SK-N-SH treated with all-trans-retinoic acid at 6 μM for 48 hours (cell line): Measurements from ENCODE around the gene TSHZ2.

Experiments
- ARNTL ChIP-seq: fragments of 450-650 bp; formaldehyde crosslinking; IDR thresholded peaks from 2 replicates; pipeline ENCODE4 v1.5.0; 2020; ENCODE audit warnings: low read depth, mild to moderate bottlenecking, moderate library complexity, borderline replicate concordance
- BACH2 ChIP-seq: fragments of 250-450 bp; sonication (Bioruptor Pico); IDR thresholded peaks from 2 replicates; pipeline ENCODE4 v1.9.0; 2021; ENCODE audit warnings: mild to moderate bottlenecking, borderline replicate concordance
- CREB5 ChIP-seq: fragments of 250-450 bp; sonication (Bioruptor Pico); IDR thresholded peaks from 2 replicates; pipeline ENCODE4 v1.5.1; 2020; ENCODE audit warnings: low read depth, mild to moderate bottlenecking, moderate library complexity
- GLIS3 ChIP-seq: fragments of 250-450 bp; sonication (Bioruptor Pico); IDR thresholded peaks from 2 replicates; pipeline ENCODE4 v1.5.0; 2020; ENCODE audit warnings: mild to moderate bottlenecking, moderate library complexity
- ISL1 ChIP-seq: fragments of 250-450 bp; sonication (Bioruptor Pico); IDR thresholded peaks from 2 replicates; pipeline ENCODE4 v2.1.2; 2022; ENCODE audit warnings: mild to moderate bottlenecking, moderate library complexity
- PATZ1 ChIP-seq: fragments of 250-450 bp; sonication (Bioruptor Pico); IDR thresholded peaks from 2 replicates; pipeline ENCODE4 v1.8.0; 2020; ENCODE audit warnings: mild to moderate bottlenecking, moderate library complexity, borderline replicate concordance
- TCF4 ChIP-seq: fragments of 250-450 bp; sonication (Bioruptor Pico); IDR thresholded peaks from 2 replicates; pipeline ENCODE4 v1.8.0; 2021; ENCODE audit warnings: mild to moderate bottlenecking, moderate library complexity, borderline replicate concordance
- TOX ChIP-seq: fragments of 250-450 bp; sonication (Bioruptor Pico); IDR thresholded peaks from 2 replicates; pipeline ENCODE4 v1.8.0; 2021; ENCODE audit warnings: mild to moderate bottlenecking, moderate library complexity, borderline replicate concordance
- ZC3H10 ChIP-seq: fragments of 250-450 bp; sonication (Bioruptor Pico); IDR thresholded peaks from 2 replicates; pipeline ENCODE4 v1.5.1; 2021; ENCODE audit warnings: mild to moderate bottlenecking, moderate library complexity
- ZFP3 ChIP-seq: fragments of 250-450 bp; sonication (Bioruptor Pico); IDR thresholded peaks from 2 replicates; pipeline ENCODE4 v1.5.0; 2020; ENCODE audit warnings: mild to moderate bottlenecking, moderate library complexity
- ZFP30 ChIP-seq: fragments of 450-650 bp; formaldehyde crosslinking; IDR thresholded peaks from 2 replicates; pipeline ENCODE4 v1.5.0; 2022; ENCODE audit warnings: mild to moderate bottlenecking, moderate library complexity

GRCh38 chr20:53279735-53280134, 307.6 kb downstream of the TSHZ2 start:
- TF ChIP-seq PATZ1 (no peak), CREB5 (CRISPR knock-in tag) (no peak), BACH2 (CRISPR knock-in tag) (no peak), GLIS3 (CRISPR knock-in tag) (no peak), TCF4 (CRISPR knock-in tag) (no peak), ZC3H10 (no peak), TOX (CRISPR knock-in tag) (no peak), ZFP3 (no peak), ARNTL (CRISPR knock-in tag) (no peak), ISL1 (CRISPR knock-in tag) (no peak), ZFP30 (CRISPR knock-in tag) (no peak)
